ENCODE data around the gene CNTNAP2. TPM values are rescaled to one million over a fixed set of nuclear protein-coding genes. Genes with fewer than 3 reads are reported as not detected.

CNTNAP2 gene
- total and polyA plus RNA-seq, 2 of the 13 experiments (the other 11 are each of a cell fraction or from before 2014, with no cell fraction given), result 0.40 to 0.42 TPM

DNA sequence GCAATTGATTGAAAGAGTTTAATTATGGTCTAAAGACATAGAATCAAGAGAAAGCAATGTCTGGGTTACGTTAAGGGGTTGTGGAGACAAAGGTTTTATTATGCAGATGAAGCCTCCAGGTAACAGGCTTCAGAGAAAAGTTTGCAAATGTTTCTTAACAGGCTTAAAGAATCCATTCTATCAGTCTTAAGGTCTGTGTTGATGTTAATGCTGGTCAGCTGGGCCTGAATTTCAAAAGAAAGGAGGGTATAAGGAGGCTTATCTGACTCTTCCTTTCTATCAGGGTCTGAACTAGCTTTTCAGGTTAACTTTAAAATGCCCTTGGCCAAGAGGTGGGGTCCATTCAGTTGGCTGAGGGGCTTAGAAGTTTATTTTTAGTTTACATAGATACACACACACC is 1469.5 kb downstream of the CNTNAP2 start:
- in situ Hi-C loops (cut with HindIII; ENCODE audit: extremely low pct_ligation_motif_present, low pct_unique_long_range_greater_than_20kb), result no loop called here
- Histone ChIP-seq H2AFZ (ENCODE audit: low read length) (no peak overlapping the region), H3K4me2 (ENCODE audit: low read depth, low read length) (no peak overlapping the region), H3K36me3 (replicated peaks in 1 of 2; ENCODE audit: control insufficient read depth in 1 of 2, insufficient read depth in 2 of 2, low read length in 2 of 2) (no peaks in the 10 kb centered on the region), H3K79me2 (ENCODE audit: insufficient read depth, low read length) (no peaks in the 10 kb centered on the region), H3K27me3 (ENCODE audit: control insufficient read depth in 1 of 2, insufficient read depth in 2 of 2, low read length in 2 of 2) (no peaks in the 10 kb centered on the region), H3K9ac (ENCODE audit: insufficient read depth, low read depth, low read length) (no peak overlapping the region), H3K4me1 (ENCODE audit: insufficient read depth, low read length) (no peaks in the 10 kb centered on the region), H3K9me3 (ENCODE audit: low read length) (peaks cover 36% of the 10 kb centered on the region), H3K4me3 (replicated peaks in 1 of 3; ENCODE audit: insufficient read depth in 1 of 3, low read depth in 2 of 3, low read length in 3 of 3) (no peak overlapping the region), H4K20me1 (ENCODE audit: insufficient read depth, low read length) (no peaks in the 10 kb centered on the region), H3K27ac (ENCODE audit: extremely low read length, insufficient read depth, low read length) (no peak overlapping the region)
- intact Hi-C loops (cut with micrococcal nuclease; ENCODE audit: unreplicated experiment), result no loop called here
- no peak for TF ChIP-seq ZNF776 (CRISPR knock-in tag; IDR thresholded peaks at IDR 0.05)
- TF ChIP-seq ZFP36L2 (CRISPR knock-in tag; IDR thresholded peaks at IDR 0.05), result no peak
- no peak for TF ChIP-seq PRPF4 (IDR thresholded peaks at IDR 0.05; ENCODE audit: low read depth, low read length, poor library complexity, severe bottlenecking)
- no peak for TF ChIP-seq ASH2L (IDR thresholded peaks at IDR 0.05; ENCODE audit: insufficient read length, low read depth, low read length)
- TF ChIP-seq ZNF672 (CRISPR knock-in tag; IDR thresholded peaks at IDR 0.05), result no peak
- no peak for TF ChIP-seq ZBTB49 (CRISPR knock-in tag; IDR thresholded peaks at IDR 0.05; ENCODE audit: borderline replicate concordance)
- TF ChIP-seq EZH2 (conservative IDR thresholded peaks at IDR 0.05; ENCODE audit: low read depth, low read length), result no peak
- POLR2A ChIA-PET, result no interaction called here
- CTCF ChIA-PET (ENCODE audit: low intra/inter-chr PET ratio, low total read pairs), result no interaction called here
- 0% methylated on average over 1 of the region's 1 CpG for WGBS (ENCODE audit: low lambda C conversion rate)
- ATAC-seq (no peak), FAIRE-seq (no peak), DNase-seq (ENCODE audit: low spot score) (no peak)
- no TSS peak for BruUV-seq (replicated peaks)

GRCh38 chr7:147586526-147586925 is 1469.9 kb downstream of the CNTNAP2 start:
- FAIRE-seq (no peak), DNase-seq (ENCODE audit: low spot score) (no peak), ATAC-seq (no peak)
- Histone ChIP-seq H3K4me2 (ENCODE audit: low read depth, low read length) (no peak overlapping the region), H3K4me3 (replicated peaks in 1 of 3; ENCODE audit: insufficient read depth in 1 of 3, low read depth in 2 of 3, low read length in 3 of 3) (no peak overlapping the region), H3K79me2 (ENCODE audit: insufficient read depth, low read length) (no peaks in the 10 kb centered on the region), H3K4me1 (ENCODE audit: insufficient read depth, low read length) (no peaks in the 10 kb centered on the region), H2AFZ (ENCODE audit: low read length) (no peak overlapping the region), H3K36me3 (replicated peaks in 1 of 2; ENCODE audit: control insufficient read depth in 1 of 2, insufficient read depth in 2 of 2, low read length in 2 of 2) (no peaks in the 10 kb centered on the region), H3K9ac (ENCODE audit: insufficient read depth, low read depth, low read length) (no peak overlapping the region), H4K20me1 (ENCODE audit: insufficient read depth, low read length) (no peaks in the 10 kb centered on the region), H3K9me3 (ENCODE audit: low read length) (peaks cover 36% of the 10 kb centered on the region), H3K27me3 (ENCODE audit: control insufficient read depth in 1 of 2, insufficient read depth in 2 of 2, low read length in 2 of 2) (no peaks in the 10 kb centered on the region), H3K27ac (ENCODE audit: extremely low read length, insufficient read depth, low read length) (no peak overlapping the region)
- in situ Hi-C loops (cut with HindIII; ENCODE audit: extremely low pct_ligation_motif_present, low pct_unique_long_range_greater_than_20kb), result no loop called here
- WGBS (ENCODE audit: low lambda C conversion rate), result 9% methylated on average over 1 of the region's 1 CpG
- intact Hi-C loops (cut with micrococcal nuclease; ENCODE audit: unreplicated experiment), result no loop called here
- ChIA-PET POLR2A (no interaction called here), CTCF (ENCODE audit: low intra/inter-chr PET ratio, low total read pairs) (no interaction called here)
- TF ChIP-seq HNRNPK (IDR thresholded peaks at IDR 0.05; ENCODE audit: low read depth, low read length, poor library complexity, severe bottlenecking) (peak; percentile 17), SETDB1 (CRISPR knock-in tag; IDR thresholded peaks at IDR 0.05; ENCODE audit: borderline replicate concordance) (no peak)
- BruUV-seq (replicated peaks), result no TSS peak
